Left ventricle myocardium superior (tissue), 1 donor: ENCODE data around the gene IL20RA. TPM values are rescaled to one million over a fixed set of nuclear protein-coding genes. Genes with fewer than 3 reads are reported as not detected.

Experiments
- ATAC-seq: fragments of 200-7000 bp; cut with Tn5 transposase; one replicate; pipeline ENCODE4 v1.9.1; 2020; ENCODE audit warnings: mild to moderate bottlenecking, moderate library complexity
- DNase-seq: peaks from one replicate; pipeline ENCODE4 v3.0.0-alpha.2; 2020
- intact Hi-C: fragments of 100-400 bp; cut with micrococcal nuclease; formaldehyde crosslinking; loops from one replicate; pipeline ENCODE4 v1.11.0; 2022
- total RNA-seq: library from RNA; stranded (reverse); fragmentation: NEBNext Ultra II Directional; extraction: Animal tissue kit (Norgen Biotek cat#: 25700); gene quantifications from one replicate; pipeline ENCODE4 v1.2.1, GENCODE V29; 2021
- donor health status: DM: no; HTN: yes; CAD: no; lungs with severe emphysema.

IL20RA gene
- total RNA-seq, 1 donor from 2014 or later, result 7.2 TPM

- DNase-seq, result no peak
- intact Hi-C loops, result no loop called here
- peak; percentile 89 for ATAC-seq
Observed at GRCh38 chr6:137051790-137052472, 7.2 kb upstream of the IL20RA start.

- DNase-seq, result no peak
- no peak for ATAC-seq
- intact Hi-C loops, result no loop called here
Observed at GRCh38 chr6:137049095-137049494, 4.3 kb upstream of the IL20RA start.

GRCh38 chr6:137046871-137047412 is 2.2 kb upstream of the IL20RA start:
- DNase-seq (no peak), ATAC-seq (no peak)
- intact Hi-C loops, result no loop called here

- DNase-seq (no peak), ATAC-seq (no peak)
- intact Hi-C loops, result no loop called here
Observed at GRCh38 chr6:137045222-137045789, 541 bp upstream of the IL20RA start.

GRCh38 chr6:137043710-137044365 is 927 bp downstream of the IL20RA start:
- peak; percentile 80 for ATAC-seq
- peak; percentile 59 for DNase-seq

GRCh38 chr6:137040393-137040792 is 4.4 kb downstream of the IL20RA start:
- no peak for DNase-seq
- intact Hi-C loops, result no loop called here
- ATAC-seq, result no peak

More at GRCh38 chr6:137043710-137044365, 927 bp downstream of the IL20RA start:
- intact Hi-C loops, result no loop called here

GRCh38 chr6:137039010-137039409 is 5.8 kb downstream of the IL20RA start:
- DNase-seq, result no peak
- intact Hi-C loops, result no loop called here
- no peak for ATAC-seq

GRCh38 chr6:137036566-137037300 is 8.0 kb downstream of the IL20RA start:
- DNase-seq (no peak), ATAC-seq (no peak)
- intact Hi-C loops, result no loop called here

- DNase-seq (no peak), ATAC-seq (no peak)
- intact Hi-C loops, result no loop called here
Observed at GRCh38 chr6:137033828-137034227, 10.9 kb downstream of the IL20RA start.

- intact Hi-C loops, result no loop called here
- ATAC-seq, result no peak
- no peak for DNase-seq
Observed at GRCh38 chr6:137031122-137031521, 13.6 kb downstream of the IL20RA start.

GRCh38 chr6:137028912-137029311 is 15.9 kb downstream of the IL20RA start:
- no peak for ATAC-seq
- intact Hi-C loops, result no loop called here
- DNase-seq, result no peak

GRCh38 chr6:137025786-137026730 is 18.7 kb downstream of the IL20RA start:
- ATAC-seq (no peak), DNase-seq (no peak)
- intact Hi-C loops, result no loop called here

- intact Hi-C loops, result no loop called here
- no peak for ATAC-seq
- DNase-seq, result no peak
Observed at GRCh38 chr6:137024237-137024990, 20.4 kb downstream of the IL20RA start.

- DNase-seq (no peak), ATAC-seq (no peak)
- intact Hi-C loops, result no loop called here
Observed at GRCh38 chr6:137020776-137021175, 24.0 kb downstream of the IL20RA start.

GRCh38 chr6:137019476-137020272 is 25.1 kb downstream of the IL20RA start:
- no peak for ATAC-seq
- DNase-seq, result no peak
- intact Hi-C loops, result no loop called here

GRCh38 chr6:137017081-137017480 is 27.7 kb downstream of the IL20RA start:
- DNase-seq (no peak), ATAC-seq (no peak)
- intact Hi-C loops, result no loop called here

- ATAC-seq, result no peak
- intact Hi-C loops, result no loop called here
- DNase-seq, result no peak
Observed at GRCh38 chr6:137016356-137016755, 28.4 kb downstream of the IL20RA start.
